Measurements from ENCODE around the gene TSPAN2.

GRCh38 chr1:115130786-115131185 is 41.5 kb upstream of the TSPAN2 start:
- TF ChIP-seq CTCF (IDR thresholded peaks at IDR 0.05), result no peak
- no peak for TF ChIP-seq POLR2A (IDR thresholded peaks at IDR 0.05)
